GM19438 (cell line): ENCODE results near the gene LIN7C.
A peak's percentile ranks its signal among the peaks of the same experiment; 100 is the strongest.

ENCODE experiments used
- ATAC-seq: cut with Tn5 transposase; IDR thresholded peaks from one replicate; pipeline ENCODE4 v1.9.1; 2021; ENCODE audit warnings: low read depth; ENCODE audit not compliant: unreplicated experiment

Gene LIN7C

DNA sequence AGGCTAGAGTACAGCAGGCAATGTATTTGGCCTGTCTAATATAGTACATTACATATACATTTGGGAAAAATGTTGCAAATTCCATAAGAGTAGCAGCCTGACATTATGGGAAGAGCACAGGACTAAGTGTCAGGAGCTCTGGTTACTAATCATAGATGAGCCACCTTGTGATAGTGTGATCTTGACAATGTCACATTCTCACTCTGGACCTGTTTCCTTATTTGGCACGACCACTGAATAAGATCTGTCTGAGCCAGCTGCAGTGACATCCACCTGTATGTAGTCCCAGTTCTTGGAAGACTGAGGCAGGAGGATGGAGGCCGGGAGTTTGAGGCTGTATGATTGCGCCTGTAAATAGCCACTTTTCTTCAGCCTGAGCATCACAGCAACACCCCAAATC, 5.7 kb upstream of the LIN7C start:
- ATAC-seq, result no peak

GRCh38 chr11:27509908-27510307, 3.3 kb upstream of the LIN7C start:
- ATAC-seq, result no peak

- no peak for ATAC-seq
Measured at GRCh38 chr11:27507557-27508322, 1.2 kb upstream of the LIN7C start.

DNA sequence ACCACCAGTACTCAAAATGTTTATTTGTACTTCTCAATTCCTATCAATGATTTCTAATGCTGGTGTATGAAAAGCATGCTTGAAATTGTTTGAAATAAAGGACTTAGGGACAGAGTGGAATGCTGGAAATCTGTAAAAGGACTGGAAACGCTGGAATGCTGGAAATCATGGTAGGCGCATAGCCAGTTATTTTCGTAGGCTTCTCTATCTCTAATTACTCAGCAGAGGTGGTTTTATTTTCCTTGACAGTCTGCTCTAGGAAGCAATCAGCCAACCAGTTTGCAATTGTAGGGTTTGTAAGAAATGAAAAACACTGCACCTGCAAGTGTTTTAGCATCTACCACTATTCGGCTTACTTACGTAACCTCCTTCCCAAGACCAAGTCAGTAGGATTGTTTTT, 788 bp downstream of the LIN7C start:
- ATAC-seq, result peak; percentile 5

- ATAC-seq, result no peak
Measured at GRCh38 chr11:27504205-27504604, 2.4 kb downstream of the LIN7C start.

GRCh38 chr11:27501100-27501499, 5.5 kb downstream of the LIN7C start:
- ATAC-seq, result no peak

- ATAC-seq, result no peak
Measured at GRCh38 chr11:27497911-27498310, 8.7 kb downstream of the LIN7C start.

DNA sequence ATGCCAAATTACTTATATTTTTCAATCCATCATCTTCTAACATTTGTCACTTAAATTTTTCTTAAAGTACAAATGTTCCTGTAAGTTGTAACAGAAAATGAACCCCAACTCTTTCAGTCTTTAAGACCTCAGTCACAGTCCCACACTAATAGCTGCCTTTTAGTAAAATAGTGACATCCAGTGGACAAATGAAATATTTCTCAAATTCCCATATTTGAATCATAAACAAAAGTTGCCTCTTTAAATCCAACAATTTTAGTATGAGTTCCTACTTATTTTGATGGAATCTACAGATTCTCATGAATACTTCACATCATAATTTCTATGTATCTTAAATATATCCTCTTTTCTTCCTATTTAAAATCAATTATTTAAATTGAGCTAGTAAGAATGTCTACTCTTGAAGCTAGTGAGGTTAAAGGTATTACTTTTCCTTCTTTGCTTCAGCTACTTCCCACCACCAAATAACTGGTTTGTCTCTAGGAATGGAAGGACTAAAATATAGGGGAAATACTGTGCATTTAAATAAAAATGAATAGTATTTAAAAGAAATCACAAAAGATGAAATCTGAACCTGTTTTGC, 9.2 kb downstream of the LIN7C start:
- ATAC-seq, result peak; percentile 70

- ATAC-seq, result no peak
Measured at GRCh38 chr11:27496461-27496860, 10.1 kb downstream of the LIN7C start.

GRCh38 chr11:27495710-27496300, 10.8 kb downstream of the LIN7C start:
- no peak for ATAC-seq

- no peak for ATAC-seq
Measured at GRCh38 chr11:27489092-27489491, 17.5 kb downstream of the LIN7C start.

DNA sequence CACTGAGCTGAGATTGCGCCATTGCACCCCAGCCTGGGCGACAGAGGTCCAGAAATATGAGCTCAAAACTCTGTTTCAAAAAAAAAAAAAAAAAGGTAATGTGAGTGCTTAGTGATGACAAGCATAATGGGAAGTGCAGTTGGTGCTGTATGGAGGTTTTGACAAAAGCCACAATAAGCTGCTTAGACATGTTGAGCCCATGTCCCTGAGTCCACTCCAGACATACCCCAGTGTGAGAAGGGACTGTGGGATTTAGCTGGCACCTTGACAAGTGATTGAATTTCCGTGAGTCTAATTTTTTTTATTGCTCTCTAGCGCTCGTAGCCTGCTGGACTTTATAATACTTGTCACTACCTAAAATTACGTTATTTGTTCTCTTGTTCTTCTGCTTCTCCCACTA, 18.9 kb downstream of the LIN7C start:
- ATAC-seq, result no peak

- ATAC-seq, result no peak
Measured at GRCh38 chr11:27485930-27486773, 20.4 kb downstream of the LIN7C start.

DNA sequence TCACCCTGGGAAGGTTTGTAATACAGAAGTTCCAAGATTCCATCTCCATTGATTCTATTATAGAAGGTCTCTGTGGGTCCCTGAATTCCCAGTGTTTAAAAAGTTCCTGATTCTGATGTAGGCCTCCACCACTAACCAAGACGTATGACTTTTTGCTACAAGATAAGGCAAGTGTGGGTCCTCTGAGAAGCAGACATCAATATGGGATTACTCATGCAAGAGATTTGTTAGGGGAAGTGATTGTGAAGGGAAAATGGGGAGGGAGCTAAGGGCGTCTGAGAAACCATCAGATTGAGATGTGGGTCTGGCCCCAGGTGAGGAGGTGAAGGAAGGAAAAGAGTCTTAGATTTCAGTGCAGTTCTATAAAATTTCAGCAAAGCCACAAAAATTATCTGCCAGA, 23.8 kb downstream of the LIN7C start:
- no peak for ATAC-seq

DNA sequence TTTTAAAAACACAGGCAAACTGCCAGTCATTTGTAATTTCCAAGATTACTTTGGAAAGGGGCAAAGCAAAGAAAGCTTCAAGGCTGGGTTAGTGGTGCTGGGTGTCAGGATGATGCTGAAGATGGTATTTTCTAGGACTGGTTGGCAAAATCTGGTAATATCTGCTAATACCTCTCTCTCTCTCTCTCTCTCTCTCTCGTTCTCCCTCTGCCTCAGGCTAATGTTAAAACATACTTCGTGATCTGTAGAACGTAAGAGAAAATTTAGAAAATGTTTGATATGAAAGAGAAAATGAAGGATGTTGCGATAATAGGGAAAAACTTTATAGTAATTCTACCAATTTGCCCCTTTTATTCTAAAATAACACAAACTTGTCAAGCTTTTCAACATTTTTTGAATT, 24.6 kb downstream of the LIN7C start:
- no peak for ATAC-seq

- ATAC-seq, result no peak
Measured at GRCh38 chr11:27477831-27478230, 28.7 kb downstream of the LIN7C start.

DNA sequence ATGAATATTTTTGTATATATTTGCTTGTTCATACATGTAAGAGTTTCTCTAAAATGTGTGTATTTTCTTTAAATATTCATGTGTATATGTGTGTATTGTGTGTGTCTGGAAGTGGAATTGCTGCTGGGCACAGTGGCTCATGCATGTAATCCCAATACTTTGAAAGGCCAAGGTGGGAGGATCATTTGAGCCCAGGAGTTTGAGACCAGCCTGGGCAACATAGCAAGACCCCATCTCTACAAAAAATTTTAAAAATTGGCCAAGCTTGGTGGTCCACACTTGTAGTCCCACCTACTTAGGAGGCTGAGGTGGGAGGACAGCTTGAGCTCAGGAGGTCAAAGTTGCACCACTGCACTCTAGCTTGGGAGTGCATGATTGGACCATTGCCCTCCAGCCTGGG, 29.3 kb downstream of the LIN7C start:
- no peak for ATAC-seq

DNA sequence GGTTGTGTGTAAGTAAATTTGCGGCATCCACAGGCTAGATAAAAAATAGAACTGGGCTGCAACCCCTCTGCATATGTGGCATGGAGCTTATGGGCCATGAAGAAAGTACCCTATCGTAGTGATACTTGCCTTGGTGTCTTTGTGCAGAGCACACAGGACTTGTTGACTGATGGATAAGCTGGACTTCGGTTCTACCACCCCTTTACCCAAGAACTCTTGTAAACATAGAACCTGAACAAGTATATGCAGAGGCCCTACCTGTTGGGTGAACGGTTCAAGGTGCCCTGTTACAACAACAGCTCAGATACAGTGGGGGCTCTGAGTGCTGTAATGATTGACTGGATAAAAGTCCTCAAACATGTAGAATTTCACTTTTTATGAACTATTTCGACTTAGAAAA, 30.9 kb downstream of the LIN7C start:
- no peak for ATAC-seq

- ATAC-seq, result no peak
Measured at GRCh38 chr11:27473017-27473406, 33.6 kb downstream of the LIN7C start.

DNA sequence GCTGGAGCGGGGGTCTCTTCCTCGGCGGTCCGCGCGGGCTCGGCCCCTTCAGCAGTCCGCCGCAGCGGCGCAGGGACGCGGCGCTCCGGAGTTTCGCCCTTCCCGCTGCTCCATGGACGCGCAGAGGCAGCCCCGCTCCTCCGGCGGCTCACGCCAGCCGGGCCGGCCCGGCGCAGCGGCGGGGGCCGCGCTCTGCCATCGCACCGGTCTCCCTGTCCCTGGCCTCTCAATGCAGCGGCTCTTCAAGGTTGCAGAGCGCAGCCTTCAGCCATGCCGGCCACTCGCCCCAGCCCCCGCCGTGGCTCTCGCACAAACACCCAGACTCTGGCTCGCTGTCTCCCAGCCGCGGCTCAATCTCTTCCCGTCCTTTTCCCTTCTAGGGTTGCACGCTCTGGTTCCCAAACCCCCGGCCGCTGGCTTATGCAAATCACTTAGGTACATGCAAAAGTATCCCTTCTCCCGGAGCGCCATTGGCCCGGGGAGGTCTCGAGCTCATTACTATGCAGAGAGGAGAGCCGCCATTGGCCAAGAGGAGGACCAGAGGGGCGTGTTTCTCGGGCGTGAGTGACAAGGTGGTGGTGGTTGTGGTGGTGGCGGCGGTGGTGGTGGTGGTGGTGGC, 34.1 kb downstream of the LIN7C start, which contains the start of gene LGR4:
Gene LGR4, minus strand, starts transcription at position 393 of the 619 bp plus-strand sequence. CDS start 488 bp downstream, outside the sequence.
- peak; percentile 86 for ATAC-seq
